PC-3 (cell line): Measurements from ENCODE around the gene ZMYM2.

ENCODE experiments used
- EZH2 ChIP-seq: fragments of 300-600 bp; sonication (generic); IDR thresholded peaks from one replicate; pipeline ENCODE4 v1.6.1; 2017; ENCODE audit warnings: antibody characterized with exemption, mild to moderate bottlenecking, low read length; ENCODE audit not compliant: unreplicated experiment
- EZH2phosphoT487 ChIP-seq: fragments of 300-600 bp; sonication (generic); IDR thresholded peaks from 2 replicates; pipeline ENCODE4 v1.6.1; 2018; ENCODE audit warnings: mild to moderate bottlenecking, antibody characterized with exemption, low read length, borderline replicate concordance
- TF ChIP-seq, protein P1 (sequence below): fragments of 300-600 bp; sonication (generic); conservative IDR thresholded peaks from 2 replicates; pipeline ENCODE4 v1.5.1; 2017; ENCODE audit warnings: antibody characterized with exemption, low read depth, mild to moderate bottlenecking, low read length

DNA sequence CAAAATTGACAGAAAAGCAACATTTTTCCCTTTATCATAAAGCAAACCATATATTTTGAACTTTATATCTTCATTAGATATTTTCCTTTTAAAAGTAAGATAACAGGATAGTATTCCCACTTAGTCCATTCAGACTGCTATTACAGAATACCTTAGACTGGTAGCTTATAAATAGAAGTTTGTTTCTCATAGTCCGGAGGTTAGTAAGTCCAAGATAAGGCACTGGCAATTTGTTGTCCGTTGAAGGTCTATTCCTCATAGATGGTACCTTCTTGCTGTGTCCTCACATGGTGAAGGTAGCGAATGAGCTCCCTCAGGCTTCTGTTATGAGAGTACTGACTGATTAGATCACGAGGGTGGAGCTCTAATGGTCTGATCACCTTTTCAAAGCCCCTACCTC lies 70.4 kb downstream of the ZMYM2 start:
- TF ChIP-seq, protein P1, sequence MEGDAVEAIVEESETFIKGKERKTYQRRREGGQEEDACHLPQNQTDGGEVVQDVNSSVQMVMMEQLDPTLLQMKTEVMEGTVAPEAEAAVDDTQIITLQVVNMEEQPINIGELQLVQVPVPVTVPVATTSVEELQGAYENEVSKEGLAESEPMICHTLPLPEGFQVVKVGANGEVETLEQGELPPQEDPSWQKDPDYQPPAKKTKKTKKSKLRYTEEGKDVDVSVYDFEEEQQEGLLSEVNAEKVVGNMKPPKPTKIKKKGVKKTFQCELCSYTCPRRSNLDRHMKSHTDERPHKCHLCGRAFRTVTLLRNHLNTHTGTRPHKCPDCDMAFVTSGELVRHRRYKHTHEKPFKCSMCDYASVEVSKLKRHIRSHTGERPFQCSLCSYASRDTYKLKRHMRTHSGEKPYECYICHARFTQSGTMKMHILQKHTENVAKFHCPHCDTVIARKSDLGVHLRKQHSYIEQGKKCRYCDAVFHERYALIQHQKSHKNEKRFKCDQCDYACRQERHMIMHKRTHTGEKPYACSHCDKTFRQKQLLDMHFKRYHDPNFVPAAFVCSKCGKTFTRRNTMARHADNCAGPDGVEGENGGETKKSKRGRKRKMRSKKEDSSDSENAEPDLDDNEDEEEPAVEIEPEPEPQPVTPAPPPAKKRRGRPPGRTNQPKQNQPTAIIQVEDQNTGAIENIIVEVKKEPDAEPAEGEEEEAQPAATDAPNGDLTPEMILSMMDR, result no peak
- TF ChIP-seq EZH2phosphoT487, result no peak
- TF ChIP-seq EZH2, result no peak
